GM21825 (cell line): ENCODE results near the gene TLL2.
A peak's percentile ranks its signal among the peaks of the same experiment; 100 is the strongest.
"Not testable (repeated sequence)": the region's sequence is repeated elsewhere in the genome, so short reads cannot be mapped to it uniquely, and the experiment has no call there.

Source experiments
- ATAC-seq: cut with Tn5 transposase; IDR thresholded peaks from one replicate; pipeline ENCODE4 v1.9.1; 2021; ENCODE audit warnings: mild to moderate bottlenecking, moderate library complexity; ENCODE audit not compliant: unreplicated experiment

The TLL2 gene

DNA sequence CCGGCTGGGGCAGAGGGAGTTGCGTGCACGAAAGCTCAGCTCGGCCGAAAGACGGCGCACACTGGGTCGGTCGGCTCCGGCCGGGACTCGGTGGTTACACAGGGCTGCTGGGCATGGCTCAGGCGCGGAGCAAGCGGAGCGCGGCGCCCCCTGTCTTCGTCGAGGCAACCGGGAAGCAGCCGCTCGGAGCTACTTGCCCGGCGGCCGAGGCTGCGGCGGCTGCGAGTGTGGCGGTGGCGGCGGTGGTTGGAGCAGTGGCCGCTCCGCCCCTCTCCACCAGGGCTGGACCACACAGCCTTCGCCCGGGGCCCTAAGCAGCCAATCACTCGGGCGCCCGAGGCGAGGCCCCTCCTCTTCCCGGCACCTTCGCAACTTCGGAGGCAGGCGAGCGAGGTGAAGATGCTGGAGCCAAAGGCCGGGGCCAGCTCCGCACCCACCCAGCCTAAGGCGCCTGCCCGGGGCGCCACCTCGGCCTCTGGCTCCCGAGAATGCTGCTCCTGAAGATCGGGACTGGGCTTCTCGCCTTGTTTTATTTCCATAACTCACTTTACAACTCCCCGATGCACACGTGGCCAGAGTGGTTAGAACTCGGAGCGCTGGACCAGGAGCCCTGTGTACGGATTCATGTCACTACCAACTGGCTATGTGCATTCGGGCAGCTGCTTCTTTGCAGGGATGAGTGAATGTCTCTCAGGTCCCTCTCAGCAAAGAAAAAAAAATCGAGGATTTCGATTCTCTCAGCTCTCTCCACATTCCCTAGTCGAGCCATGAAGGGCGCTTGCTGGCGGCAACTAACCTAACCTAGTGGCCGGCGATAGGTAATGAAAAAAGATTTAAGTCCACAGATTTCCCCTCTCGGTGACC, at the start of gene TLL2:
Gene TLL2 (minus strand): TSS at position 229 of the 864 bp plus-strand sequence. CDS start 241 bp downstream, outside the sequence.
- ATAC-seq, result peak; percentile 62

DNA sequence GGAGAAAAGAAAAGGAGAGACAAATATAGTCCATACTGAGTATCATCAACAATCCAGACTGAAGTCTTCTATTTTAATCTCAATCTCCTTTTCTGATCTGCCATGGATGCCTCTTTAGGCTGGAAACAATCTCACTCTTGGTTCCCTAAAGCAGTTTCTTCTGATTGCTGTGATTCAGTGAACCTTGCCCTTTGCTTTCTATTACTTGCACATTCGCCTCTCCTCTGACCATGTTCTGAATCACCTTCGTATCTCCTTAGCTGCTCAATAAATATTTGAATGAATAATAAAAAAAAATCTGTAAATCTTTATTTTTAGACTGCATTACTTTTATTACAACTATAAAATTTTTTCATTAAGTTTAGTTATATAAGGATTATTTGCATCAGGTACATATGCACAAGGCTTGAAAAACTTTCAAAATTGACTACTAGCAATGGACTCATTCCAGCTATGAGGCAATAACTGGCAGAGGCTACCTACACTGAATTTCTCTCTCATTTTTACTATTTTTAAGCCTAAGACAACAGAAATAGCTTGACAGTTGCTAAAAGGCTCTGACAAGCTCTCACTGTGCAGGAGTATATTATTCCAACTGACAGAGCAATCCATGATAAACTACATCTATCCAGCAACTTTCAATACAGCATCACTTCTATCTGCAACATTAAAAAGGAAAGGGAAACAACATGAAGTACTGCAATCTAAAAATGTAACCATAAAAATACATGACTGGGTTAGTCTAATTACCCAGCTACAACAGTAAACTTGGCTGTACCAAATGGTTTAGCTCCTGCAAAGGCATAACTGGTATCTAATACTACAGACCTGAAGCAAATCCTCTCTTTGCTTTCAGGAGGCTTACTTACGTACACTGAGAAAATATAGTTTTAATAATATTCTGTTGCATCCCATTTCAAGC, 47.5 kb upstream of the TLL2 start:
- ATAC-seq, result no peak

DNA sequence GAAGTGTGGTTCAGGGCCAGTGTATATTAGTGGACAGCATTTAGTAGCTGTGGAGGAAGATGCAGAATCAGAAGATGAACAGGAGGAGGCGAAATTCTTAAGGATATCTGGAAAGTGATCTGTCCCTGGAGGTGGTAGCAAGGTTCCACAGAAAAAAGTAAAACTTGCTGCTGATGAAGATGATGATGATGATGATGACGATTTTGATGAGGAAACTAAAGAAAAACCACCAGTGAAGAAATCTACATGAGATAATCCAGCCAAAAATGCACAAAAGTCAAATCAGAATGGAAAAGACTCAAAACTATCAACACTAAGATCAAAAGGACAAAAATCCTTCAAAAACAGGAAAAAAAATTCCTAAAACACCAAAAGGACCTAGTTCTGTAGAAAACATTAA, 46.8 kb upstream of the TLL2 start:
- no peak for ATAC-seq

DNA sequence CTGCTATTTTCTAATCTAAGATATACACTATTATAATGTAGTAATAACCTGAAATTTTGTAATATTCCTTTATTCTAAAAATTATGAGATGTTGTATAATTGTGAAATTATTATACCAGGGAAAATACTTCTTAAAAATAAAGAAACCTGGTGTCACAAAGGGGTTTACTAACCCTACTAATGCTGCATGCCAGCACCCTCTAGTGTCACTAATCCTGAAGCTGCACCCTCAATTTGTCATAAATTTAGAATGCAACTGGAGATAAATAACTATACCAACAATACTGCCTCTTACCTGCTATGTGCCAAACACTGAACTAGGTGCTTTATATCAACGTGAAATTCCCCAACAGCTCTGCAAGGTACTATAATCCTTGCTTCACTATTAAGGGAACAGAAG, 42.3 kb upstream of the TLL2 start:
- no peak for ATAC-seq

DNA sequence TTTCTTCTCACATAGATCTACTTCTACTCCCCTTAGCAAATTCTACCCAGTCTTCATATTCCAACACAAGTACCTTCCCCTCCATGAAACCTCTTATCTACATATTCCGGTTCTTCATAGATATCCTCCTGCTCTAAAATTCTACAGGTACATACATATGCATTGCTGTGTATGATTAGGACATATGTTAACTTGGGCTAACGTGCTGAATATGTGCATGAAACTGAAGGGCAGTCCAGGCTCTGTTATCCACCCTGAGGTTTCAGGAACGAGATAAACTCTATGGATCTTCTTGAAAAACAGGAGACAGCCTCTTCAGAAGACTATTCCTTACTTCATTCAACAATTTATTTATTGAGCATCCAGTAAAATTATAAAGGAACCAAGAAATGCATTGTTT, 41.6 kb upstream of the TLL2 start:
- no peak for ATAC-seq

DNA sequence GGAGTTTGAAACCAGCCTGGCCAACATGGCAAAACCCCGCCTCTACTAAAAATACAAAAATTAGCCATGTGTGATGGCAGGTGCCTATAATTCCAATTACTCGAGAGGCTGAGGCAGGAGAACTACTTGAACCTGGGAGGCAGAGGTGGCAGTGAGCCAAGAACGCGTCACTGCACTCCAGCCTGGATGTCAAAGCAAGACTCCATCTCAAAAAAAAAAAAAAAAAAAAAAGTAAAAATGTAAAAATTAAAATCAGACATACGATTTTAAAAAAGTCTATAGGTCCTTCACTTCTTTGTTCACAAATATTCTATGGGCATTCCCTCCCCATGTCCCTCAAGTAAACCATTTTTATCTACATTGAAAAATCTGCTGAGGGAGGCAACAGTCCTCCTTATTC, 34.9 kb upstream of the TLL2 start:
- ATAC-seq, result no peak

DNA sequence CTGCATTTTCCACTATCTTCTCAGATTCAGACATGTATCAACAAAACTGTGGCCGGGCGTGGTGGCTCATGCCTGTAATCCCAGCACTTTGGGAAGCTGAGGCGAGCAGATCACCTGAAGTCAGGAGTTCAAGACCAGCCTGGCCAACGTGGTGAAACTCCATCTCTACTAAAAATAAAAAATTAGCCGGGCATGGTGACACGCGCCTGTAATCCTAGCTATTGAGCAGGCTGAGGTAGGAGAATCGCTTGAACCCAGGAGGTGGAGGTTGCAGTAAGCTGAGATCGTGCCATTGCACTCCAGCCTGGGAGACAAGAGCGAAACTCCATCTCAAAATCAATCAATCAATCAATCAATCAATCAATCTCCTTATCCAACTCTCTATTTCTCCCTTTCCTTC, 31.8 kb upstream of the TLL2 start:
- ATAC-seq, result not testable (repeated sequence)

DNA sequence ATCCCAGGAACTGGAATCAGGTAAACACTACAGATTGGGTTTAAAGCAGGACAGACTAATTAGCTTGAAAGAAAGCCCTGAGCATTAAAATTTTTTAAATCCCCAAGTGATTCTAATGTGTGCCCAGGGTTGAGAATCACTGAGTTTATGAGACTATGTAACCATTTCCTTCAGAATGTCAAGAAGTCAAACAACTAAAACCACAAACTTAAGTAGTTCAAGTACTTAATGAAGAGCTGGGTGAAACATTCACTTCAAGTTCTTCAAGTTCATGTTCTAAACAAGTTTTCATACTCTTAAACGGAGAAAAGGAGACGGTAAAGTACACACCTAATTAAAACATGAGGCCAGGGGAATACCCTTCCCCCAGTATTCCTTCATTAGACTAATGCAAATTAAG, 28.2 kb upstream of the TLL2 start:
- ATAC-seq, result no peak

DNA sequence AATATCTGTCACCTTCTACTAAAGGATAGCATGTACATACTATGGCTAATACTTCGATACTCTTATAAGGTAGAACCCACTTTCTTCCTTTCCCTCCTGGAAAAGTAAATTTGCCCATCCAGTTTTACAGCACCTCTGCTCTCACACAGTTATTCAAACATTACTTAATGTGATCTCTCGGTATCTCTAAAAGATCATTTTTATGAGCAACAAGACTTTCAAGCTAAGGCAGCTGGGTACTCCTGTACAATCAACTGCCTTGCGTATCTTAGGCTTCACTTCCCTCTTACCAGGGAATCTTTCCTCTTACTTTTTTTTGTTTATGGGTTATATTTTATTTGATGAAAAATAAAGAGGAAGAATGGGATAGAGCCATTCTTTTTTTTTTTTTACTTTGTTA, 26.5 kb upstream of the TLL2 start:
- ATAC-seq, result no peak

DNA sequence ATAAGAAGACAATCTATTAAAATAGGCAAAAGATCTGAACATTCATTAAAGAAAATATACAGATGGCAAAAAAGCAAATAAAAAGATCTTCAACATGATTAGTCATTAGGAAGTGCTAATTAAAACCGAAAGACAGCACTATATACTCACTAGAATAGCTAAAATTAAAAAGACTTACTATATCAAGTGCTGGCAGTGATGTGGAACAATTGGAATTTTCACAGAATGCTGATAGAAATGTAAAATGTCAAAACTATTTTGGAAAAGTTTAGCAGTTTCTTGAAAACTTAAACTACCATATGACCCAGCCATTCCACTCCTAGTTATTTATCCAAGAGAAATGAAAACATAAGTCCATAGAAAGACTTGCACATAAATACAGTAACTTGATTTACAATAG, 25.0 kb upstream of the TLL2 start:
- ATAC-seq, result no peak

DNA sequence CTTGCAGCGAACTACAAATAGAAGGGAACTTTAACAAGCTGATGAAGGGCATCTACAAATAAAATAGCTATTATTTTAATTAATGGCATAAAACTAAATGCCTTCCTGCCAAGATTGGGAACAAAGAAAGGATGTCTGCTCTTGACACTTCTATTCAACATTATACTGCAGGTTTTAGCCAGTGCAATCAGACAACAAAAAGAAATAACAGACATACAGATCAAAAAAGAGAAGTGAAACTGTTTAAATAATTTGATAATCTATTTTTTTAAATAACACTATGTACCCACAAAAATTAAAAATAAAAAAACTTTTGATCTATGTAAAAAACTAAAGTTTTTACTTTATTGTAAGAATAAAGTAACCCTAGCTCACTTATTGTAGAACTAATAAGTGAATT, 22.4 kb upstream of the TLL2 start:
- ATAC-seq, result no peak

DNA sequence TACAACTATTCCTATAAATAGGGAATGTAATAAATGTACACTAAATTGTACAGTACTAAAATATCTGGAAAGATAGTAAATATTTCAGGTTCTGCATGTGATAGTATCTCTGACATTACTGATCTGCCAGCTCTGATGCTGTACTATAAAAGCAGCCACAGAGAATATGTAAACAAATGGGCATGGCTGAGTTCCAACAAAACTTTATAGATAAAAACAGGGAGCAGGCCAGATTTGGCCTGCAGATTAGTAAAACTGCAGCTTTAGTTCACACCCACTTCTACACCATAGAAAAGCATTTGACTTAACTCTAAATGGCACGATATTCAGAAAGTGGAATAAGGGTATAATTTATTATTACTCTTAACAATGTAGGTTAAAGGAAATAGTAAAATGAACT, 18.8 kb upstream of the TLL2 start:
- ATAC-seq, result no peak

DNA sequence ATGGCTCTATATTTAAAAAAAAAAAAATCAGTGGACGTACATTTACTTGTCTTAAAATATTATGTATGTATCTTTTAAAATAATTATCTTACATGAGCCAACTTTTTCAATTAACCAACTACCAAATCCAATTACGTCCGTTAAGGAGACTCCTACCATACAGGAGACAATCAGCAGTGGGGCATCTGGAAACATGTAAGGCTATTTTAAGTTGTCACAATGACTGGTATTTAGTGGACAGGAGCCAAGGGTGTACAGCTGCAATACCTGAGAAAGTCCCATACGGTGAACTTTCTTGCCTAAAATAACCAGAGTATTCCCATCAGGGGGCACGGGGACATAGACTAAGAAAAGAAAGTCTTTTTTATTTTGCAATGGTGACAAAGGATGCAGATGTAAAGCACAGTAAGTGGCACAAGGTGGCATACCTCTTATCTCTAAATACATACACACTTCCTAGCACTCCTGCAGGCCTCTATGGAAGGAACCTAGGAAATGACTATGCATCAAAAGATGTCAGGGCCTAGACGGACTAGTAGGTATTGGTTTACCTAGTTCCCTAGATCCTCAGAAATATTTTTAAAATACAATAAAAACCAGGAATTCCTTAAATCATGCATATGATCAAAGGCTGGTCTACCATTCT, 16.0 kb upstream of the TLL2 start:
- no peak for ATAC-seq

DNA sequence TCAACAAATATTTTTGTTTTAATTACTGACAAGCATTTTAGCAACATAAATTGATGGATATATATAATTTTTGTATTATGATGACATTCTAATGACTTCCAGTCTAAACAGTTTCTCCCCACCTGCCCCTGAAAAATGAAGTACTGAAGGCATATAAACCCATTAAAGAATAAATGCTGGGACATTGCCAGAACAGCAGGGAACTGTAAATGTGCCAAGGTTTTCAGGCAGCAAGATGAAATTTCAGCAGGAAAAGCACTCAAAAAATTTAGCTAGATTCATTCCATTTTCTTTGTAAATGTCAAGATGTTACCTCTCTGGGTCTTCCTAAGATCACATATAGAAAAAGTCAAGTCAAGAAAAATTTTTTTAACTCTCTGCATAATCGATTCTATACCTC, 11.0 kb upstream of the TLL2 start:
- no peak for ATAC-seq

DNA sequence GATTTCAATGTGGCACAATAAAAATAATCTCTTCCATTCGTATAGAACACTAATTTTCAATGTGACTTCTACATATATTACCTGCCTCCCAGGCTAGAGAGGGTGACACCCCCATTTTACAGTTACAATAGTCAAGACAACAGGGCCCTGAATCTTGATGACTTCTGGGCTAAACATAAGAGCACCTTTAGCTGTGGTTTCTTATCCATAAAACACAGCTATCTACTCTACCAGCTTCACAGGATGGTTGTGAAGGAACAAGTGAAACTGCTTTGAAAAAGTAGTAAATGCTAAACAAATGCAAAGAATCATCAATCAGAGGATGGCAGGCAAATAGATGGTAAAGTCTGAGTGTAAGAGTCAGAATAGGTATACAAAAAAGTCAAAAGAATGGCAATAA, 3.6 kb upstream of the TLL2 start:
- ATAC-seq, result no peak

DNA sequence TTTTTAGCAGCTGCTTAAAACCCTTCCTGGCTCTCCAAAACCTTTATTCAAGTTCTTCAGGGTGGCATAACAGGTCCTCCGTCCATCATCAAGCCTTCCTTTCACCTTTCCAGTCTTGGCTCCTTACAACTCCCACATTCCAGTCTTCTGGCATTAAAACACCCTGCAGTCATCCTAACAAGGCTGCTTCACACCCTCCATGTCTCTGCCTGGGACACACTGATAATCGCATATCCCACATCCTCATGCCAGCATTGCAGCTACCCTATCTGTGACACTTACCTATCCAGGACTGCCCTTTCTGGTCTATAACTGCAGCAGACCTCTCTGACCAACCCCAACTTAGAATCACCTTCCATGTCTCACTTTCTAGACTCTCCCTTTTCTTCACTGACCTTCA, 2.6 kb upstream of the TLL2 start:
- ATAC-seq, result no peak

DNA sequence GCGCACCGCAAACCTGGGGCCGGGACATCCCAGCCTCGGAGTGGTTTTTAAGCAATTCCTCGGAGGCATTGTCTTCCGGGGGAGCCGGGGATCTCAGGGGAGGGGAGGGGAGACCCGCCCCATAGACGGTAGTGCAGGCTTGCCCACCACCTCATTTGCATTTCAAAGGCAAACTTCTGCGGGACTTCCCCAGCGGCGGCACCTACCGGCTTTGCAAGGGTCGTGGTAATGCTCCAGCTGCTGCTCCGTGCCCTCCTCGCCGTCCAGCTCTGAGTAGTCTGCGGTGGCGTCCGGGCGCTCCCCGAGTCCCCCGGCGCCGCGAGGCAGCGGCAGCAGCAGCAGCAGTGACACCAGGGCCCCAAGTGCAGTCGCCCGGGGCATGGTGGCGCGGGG, 425 bp downstream of the TLL2 start:
- peak; percentile 53 for ATAC-seq

DNA sequence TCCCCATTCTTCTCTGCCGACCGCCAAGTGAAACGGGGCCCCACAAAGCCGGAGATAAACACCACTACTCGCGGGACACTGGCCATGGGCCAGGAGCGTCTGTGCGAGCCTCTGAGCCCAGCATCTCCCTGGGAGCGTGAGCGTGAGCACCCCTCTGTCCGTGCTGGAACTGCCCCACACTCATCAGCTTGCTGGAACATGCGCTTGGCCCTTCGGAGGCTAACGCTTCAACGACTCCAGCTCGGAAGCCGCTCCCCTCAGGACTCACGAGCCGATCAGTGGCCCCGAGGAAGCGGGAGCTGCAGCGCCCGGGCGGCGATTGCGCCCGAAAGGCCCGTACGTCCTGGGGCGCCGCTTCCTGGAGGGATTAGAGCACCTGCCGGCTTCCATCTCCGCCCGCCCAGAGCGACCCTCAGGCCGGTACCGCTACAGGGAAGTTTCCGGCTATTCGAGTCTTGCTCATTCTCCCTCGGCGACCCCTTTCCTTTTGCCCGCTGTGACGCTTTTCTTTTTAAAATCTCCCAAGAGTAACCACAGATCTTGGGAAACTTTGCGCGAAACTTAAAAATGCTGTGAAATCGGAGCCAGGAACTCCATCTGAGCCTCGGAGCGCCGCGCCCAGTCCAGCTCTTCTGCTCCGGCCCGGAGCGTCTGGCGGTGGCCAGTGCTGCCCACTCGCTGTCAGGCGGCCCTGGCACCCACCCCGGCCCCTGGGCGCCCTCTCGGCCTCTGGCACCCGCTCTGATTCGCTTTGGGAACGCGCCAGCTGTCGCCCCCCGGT, 1.0 kb downstream of the TLL2 start:
- no peak for ATAC-seq

DNA sequence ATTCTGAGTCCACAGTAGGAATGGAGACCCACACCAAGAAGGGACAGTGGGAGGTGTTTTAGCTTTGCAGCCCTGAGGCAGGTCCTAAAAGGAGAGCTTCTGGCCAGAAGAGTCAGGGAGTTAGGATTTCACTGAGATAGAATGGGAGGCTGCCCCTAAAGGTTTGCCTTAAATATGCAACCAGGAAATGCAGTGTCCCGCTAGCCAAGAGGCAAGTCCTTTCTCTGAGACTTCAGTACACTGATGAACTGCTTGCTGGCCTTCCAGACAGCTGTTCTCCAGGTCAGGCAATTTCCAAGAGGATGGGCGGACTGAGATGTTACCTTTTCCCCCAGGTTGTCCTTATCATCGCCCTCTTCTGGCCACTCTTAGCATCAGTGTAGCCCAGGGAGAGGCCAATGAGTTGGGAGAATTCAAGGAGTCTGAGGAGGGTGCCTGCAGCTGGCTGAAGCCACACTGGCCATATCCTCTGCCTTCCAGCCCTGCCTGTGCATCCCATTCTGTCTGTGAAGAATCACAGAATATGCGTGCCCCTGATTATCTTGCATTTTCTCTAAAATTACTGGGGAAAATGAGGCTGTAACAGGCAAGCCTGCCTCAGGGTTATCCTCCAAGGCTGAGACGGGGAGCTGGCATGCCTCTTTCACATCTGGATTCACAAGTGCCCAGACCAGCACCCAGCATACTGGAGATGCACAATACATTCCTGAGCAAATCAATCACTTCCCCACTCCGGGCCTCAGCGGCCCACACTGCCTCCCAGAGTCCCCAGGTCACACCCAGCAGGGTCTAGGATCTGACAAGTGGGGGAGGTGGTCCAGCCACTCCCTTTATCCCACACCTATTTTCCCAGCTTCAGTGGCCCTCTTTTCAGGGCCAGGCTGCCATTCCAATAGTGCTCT, 2.4 kb downstream of the TLL2 start:
- ATAC-seq, result no peak
